ENCODE results near the gene PPP1R37. TPM values are rescaled to one million over a fixed set of nuclear protein-coding genes. Genes with fewer than 3 reads are reported as not detected.

PPP1R37 gene
- total and polyA plus RNA-seq, 2 donors (not counting 1 experiment from before 2014, with no cell fraction given) = 11.3 to 36.0 TPM

GRCh38 chr19:45133661-45134060, 40.7 kb downstream of the PPP1R37 start:
- Histone ChIP-seq H3K27me3 (ENCODE audit: control insufficient read depth, insufficient read depth, low read length) (no peaks in the 10 kb centered on the region), H3K9me3 (ENCODE audit: control insufficient read depth, insufficient read depth, low read depth, low read length) (no peaks in the 10 kb centered on the region), H2AFZ (ENCODE audit: low read length) (no peak overlapping the region), H3K9ac (ENCODE audit: insufficient read depth, low read length) (no peak overlapping the region), H3K4me2 (ENCODE audit: extremely low read depth, insufficient read depth, low read length) (no peak overlapping the region), H3K4me1 (ENCODE audit: control insufficient read depth, extremely low read depth, insufficient read depth, low read length) (peaks cover 6% of the 10 kb centered on the region), H3K4me3 (replicated peaks in 1 of 4; ENCODE audit: control extremely low read depth in 1 of 4, insufficient read depth in 1 of 4, low read depth in 3 of 4, low read length in 4 of 4) (no peak overlapping the region), H3K36me3 (ENCODE audit: control insufficient read depth, insufficient read depth, low read length) (peaks cover 3% of the 10 kb centered on the region), H3K79me2 (ENCODE audit: control insufficient read depth, insufficient read depth, low read length) (peaks cover 9% of the 10 kb centered on the region), H4K20me1 (ENCODE audit: control insufficient read depth, extremely low read depth, insufficient read depth, low read length) (no peaks in the 10 kb centered on the region), H3K27ac (ENCODE audit: insufficient read depth, low read length) (no peak overlapping the region)
- DNase-seq (ENCODE audit: low read depth in 2 of 2) = no peak
- TF ChIP-seq EZH2 (IDR thresholded peaks at IDR 0.05; ENCODE audit: low read length, missing control alignments) (no peak), CTCF (conservative IDR thresholded peaks at IDR 0.05 in 1 of 2, IDR thresholded peaks at IDR 0.05 in 1 of 2; ENCODE audit: low read depth in 1 of 2, low read length in 2 of 2) (no peak)

- Histone ChIP-seq H3K9me3 (ENCODE audit: control insufficient read depth, insufficient read depth, low read depth, low read length) (no peaks in the 10 kb centered on the region), H3K36me3 (ENCODE audit: control insufficient read depth, insufficient read depth, low read length) (no peaks in the 10 kb centered on the region), H3K27me3 (ENCODE audit: control insufficient read depth, insufficient read depth, low read length) (no peaks in the 10 kb centered on the region), H2AFZ (ENCODE audit: low read length) (no peak overlapping the region), H3K27ac (ENCODE audit: insufficient read depth, low read length) (no peak overlapping the region), H3K4me2 (ENCODE audit: extremely low read depth, insufficient read depth, low read length) (no peak overlapping the region), H4K20me1 (ENCODE audit: control insufficient read depth, extremely low read depth, insufficient read depth, low read length) (no peaks in the 10 kb centered on the region), H3K9ac (ENCODE audit: insufficient read depth, low read length) (no peak overlapping the region), H3K79me2 (ENCODE audit: control insufficient read depth, insufficient read depth, low read length) (peaks cover under 1% of the 10 kb centered on the region), H3K4me1 (ENCODE audit: control insufficient read depth, extremely low read depth, insufficient read depth, low read length) (peaks cover 6% of the 10 kb centered on the region), H3K4me3 (replicated peaks in 1 of 4; ENCODE audit: control extremely low read depth in 1 of 4, insufficient read depth in 1 of 4, low read depth in 3 of 4, low read length in 4 of 4) (no peak overlapping the region)
- TF ChIP-seq CTCF (conservative IDR thresholded peaks at IDR 0.05 in 1 of 2, IDR thresholded peaks at IDR 0.05 in 1 of 2; ENCODE audit: low read depth in 1 of 2, low read length in 2 of 2) (no peak), EZH2 (IDR thresholded peaks at IDR 0.05; ENCODE audit: low read length, missing control alignments) (no peak)
- no peak for DNase-seq (ENCODE audit: low read depth in 2 of 2)
Measured at GRCh38 chr19:45135176-45135885, 42.4 kb downstream of the PPP1R37 start.

- H2AFZ ChIP-seq (ENCODE audit: low read length) = no peak overlapping the region
- no peak for DNase-seq (ENCODE audit: low read depth in 2 of 2)
- no peak overlapping the region for H3K9ac ChIP-seq (ENCODE audit: insufficient read depth, low read length)
- H3K4me3 ChIP-seq (replicated peaks in 1 of 4; ENCODE audit: control extremely low read depth in 1 of 4, insufficient read depth in 1 of 4, low read depth in 3 of 4, low read length in 4 of 4) = no peak overlapping the region
- no peak overlapping the region for H3K27ac ChIP-seq (ENCODE audit: insufficient read depth, low read length)
- no peaks in the 10 kb centered on the region for H3K27me3 ChIP-seq (ENCODE audit: control insufficient read depth, insufficient read depth, low read length)
- peaks cover 1% of the 10 kb centered on the region for H3K36me3 ChIP-seq (ENCODE audit: control insufficient read depth, insufficient read depth, low read length)
- H4K20me1 ChIP-seq (ENCODE audit: control insufficient read depth, extremely low read depth, insufficient read depth, low read length) = no peaks in the 10 kb centered on the region
- H3K9me3 ChIP-seq (ENCODE audit: control insufficient read depth, insufficient read depth, low read depth, low read length) = no peaks in the 10 kb centered on the region
- no peak overlapping the region for H3K4me2 ChIP-seq (ENCODE audit: extremely low read depth, insufficient read depth, low read length)
- TF ChIP-seq EZH2 (IDR thresholded peaks at IDR 0.05; ENCODE audit: low read length, missing control alignments) = no peak
- H3K4me1 ChIP-seq (ENCODE audit: control insufficient read depth, extremely low read depth, insufficient read depth, low read length) = peaks cover 6% of the 10 kb centered on the region
- no peaks in the 10 kb centered on the region for H3K79me2 ChIP-seq (ENCODE audit: control insufficient read depth, insufficient read depth, low read length)
Measured at GRCh38 chr19:45136507-45137178, 43.7 kb downstream of the PPP1R37 start.

All from fibroblast of lung (primary cell).